IPS-15b (cell line): Measurements from ENCODE around the gene MLLT10.

Experiments used
- H3K27me3 ChIP-seq: one replicate; pipeline ENCODE4 v1.6.1; 2013; ENCODE audit warnings: low read length; ENCODE audit not compliant: control insufficient read depth, insufficient read depth
- H3K36me3 ChIP-seq: one replicate; pipeline ENCODE4 v1.6.1; 2013; ENCODE audit warnings: low read length; ENCODE audit not compliant: control insufficient read depth, insufficient read depth
- H3K4me1 ChIP-seq: one replicate; pipeline ENCODE4 v1.6.1; 2013; ENCODE audit warnings: mild to moderate bottlenecking, low read length; ENCODE audit not compliant: control insufficient read depth, insufficient read depth
- H3K4me3 ChIP-seq: one replicate; pipeline ENCODE4 v1.5.1; 2013; ENCODE audit warnings: low read depth, low read length
- H3K9ac ChIP-seq: one replicate; pipeline ENCODE4 v1.6.1; 2013; ENCODE audit warnings: low read depth, mild to moderate bottlenecking, low read length
- H3K9me3 ChIP-seq: one replicate; pipeline ENCODE4 v1.6.1; 2013; ENCODE audit warnings: mild to moderate bottlenecking, low read length; ENCODE audit not compliant: control insufficient read depth, insufficient read depth

Gene MLLT10

GRCh38 chr10:21533467-21534279, at the start of gene MLLT10:
TSS of gene MLLT10 (plus strand) at chr10:21534232. CDS start at chr10:21534645, 413 bp downstream.
- H3K4me1 ChIP-seq = peaks cover 18% of the 10 kb centered on the region
- no peaks in the 10 kb centered on the region for H3K9me3 ChIP-seq
- H3K36me3 ChIP-seq = no peaks in the 10 kb centered on the region
- H3K9ac ChIP-seq = peak within 1 kb of the TSS; percentile 87
- no peaks in the 10 kb centered on the region for H3K27me3 ChIP-seq
- H3K4me3 ChIP-seq = peak within 1 kb of the TSS; percentile 69

GRCh38 chr10:21487416-21488180, 46.4 kb upstream of the MLLT10 start:
- Histone ChIP-seq H3K4me1 (peaks cover 7% of the 10 kb centered on the region), H3K9ac (no peak overlapping the region), H3K36me3 (no peaks in the 10 kb centered on the region), H3K9me3 (no peaks in the 10 kb centered on the region), H3K4me3 (no peak overlapping the region), H3K27me3 (no peaks in the 10 kb centered on the region)

- Histone ChIP-seq H3K4me1 (peaks cover 7% of the 10 kb centered on the region), H3K9ac (no peak overlapping the region), H3K9me3 (no peaks in the 10 kb centered on the region), H3K27me3 (no peaks in the 10 kb centered on the region), H3K4me3 (no peak overlapping the region), H3K36me3 (no peaks in the 10 kb centered on the region)
Measured at GRCh38 chr10:21488246-21488956, 45.6 kb upstream of the MLLT10 start.

- no peaks in the 10 kb centered on the region for H3K27me3 ChIP-seq
- H3K9ac ChIP-seq = no peak overlapping the region
- peaks cover 7% of the 10 kb centered on the region for H3K4me1 ChIP-seq
- H3K36me3 ChIP-seq = no peaks in the 10 kb centered on the region
- no peak overlapping the region for H3K4me3 ChIP-seq
- no peaks in the 10 kb centered on the region for H3K9me3 ChIP-seq
Measured at GRCh38 chr10:21488957-21489446, 45.0 kb upstream of the MLLT10 start.

- peaks cover 7% of the 10 kb centered on the region for H3K4me1 ChIP-seq
- H3K9ac ChIP-seq = no peak overlapping the region
- no peaks in the 10 kb centered on the region for H3K27me3 ChIP-seq
- no peaks in the 10 kb centered on the region for H3K9me3 ChIP-seq
- no peak overlapping the region for H3K4me3 ChIP-seq
- H3K36me3 ChIP-seq = no peaks in the 10 kb centered on the region
Measured at GRCh38 chr10:21490028-21490710, 43.9 kb upstream of the MLLT10 start.

- Histone ChIP-seq H3K9ac (no peak overlapping the region), H3K9me3 (no peaks in the 10 kb centered on the region), H3K4me3 (no peak overlapping the region), H3K27me3 (no peaks in the 10 kb centered on the region), H3K36me3 (no peaks in the 10 kb centered on the region), H3K4me1 (peaks cover 7% of the 10 kb centered on the region)
Measured at GRCh38 chr10:21490711-21491105, 43.3 kb upstream of the MLLT10 start.

GRCh38 chr10:21492421-21492820, 41.6 kb upstream of the MLLT10 start:
- no peaks in the 10 kb centered on the region for H3K9me3 ChIP-seq
- H3K4me3 ChIP-seq = no peak overlapping the region
- H3K4me1 ChIP-seq = peaks cover 7% of the 10 kb centered on the region
- peaks cover under 1% of the 10 kb centered on the region for H3K27me3 ChIP-seq
- no peak overlapping the region for H3K9ac ChIP-seq
- H3K36me3 ChIP-seq = no peaks in the 10 kb centered on the region

GRCh38 chr10:21493784-21494183, 40.2 kb upstream of the MLLT10 start:
- Histone ChIP-seq H3K36me3 (no peaks in the 10 kb centered on the region), H3K9ac (peak overlapping the region; percentile 79), H3K4me3 (peak overlapping the region; percentile 87), H3K4me1 (peaks cover 14% of the 10 kb centered on the region), H3K27me3 (peaks cover 14% of the 10 kb centered on the region), H3K9me3 (no peaks in the 10 kb centered on the region)

GRCh38 chr10:21494191-21495001, 39.6 kb upstream of the MLLT10 start:
- peak overlapping the region; percentile 79 for H3K9ac ChIP-seq
- no peaks in the 10 kb centered on the region for H3K9me3 ChIP-seq
- peaks cover 20% of the 10 kb centered on the region for H3K27me3 ChIP-seq
- no peaks in the 10 kb centered on the region for H3K36me3 ChIP-seq
- peaks cover 20% of the 10 kb centered on the region for H3K4me1 ChIP-seq
- H3K4me3 ChIP-seq = peak overlapping the region; percentile 87

GRCh38 chr10:21495002-21495751, 38.9 kb upstream of the MLLT10 start:
- Histone ChIP-seq H3K9me3 (no peaks in the 10 kb centered on the region), H3K4me1 (peaks cover 21% of the 10 kb centered on the region), H3K36me3 (no peaks in the 10 kb centered on the region), H3K27me3 (peaks cover 28% of the 10 kb centered on the region), H3K4me3 (peak overlapping the region; percentile 87), H3K9ac (peak overlapping the region; percentile 79)
